ENCODE data around the gene IFNL3. TPM values are rescaled to one million over a fixed set of nuclear protein-coding genes. Genes with fewer than 3 reads are reported as not detected.

IFNL3 gene
- total RNA-seq, 2 experiments from 2014 or later = not detected

- ATAC-seq (ENCODE audit: poor library complexity) (no peak), DNase-seq (no peak)
- no peak overlapping the region for H3K27ac ChIP-seq (ENCODE audit: low read depth in 1 of 2, low read length in 2 of 2)
- Mint-ChIP-seq H3K4me1 (ENCODE audit: low read depth) (peaks cover 6% of the 10 kb centered on the region), H3K27me3 (peaks cover 48% of the 10 kb centered on the region), H3K36me3 (ENCODE audit: low read depth) (no peaks in the 10 kb centered on the region), H3K9me3 (no peaks in the 10 kb centered on the region), H3K27ac (no peak overlapping the region), H3K4me3 (no peak overlapping the region)
- H3K4me1 ChIP-seq (ENCODE audit: insufficient read depth, low read length) = peaks cover 22% of the 10 kb centered on the region
- peaks cover 35 to 40% of the 10 kb centered on the region in 2 experiments for H3K27me3 ChIP-seq (ENCODE audit: control insufficient read depth in 1 of 2, insufficient read depth in 2 of 2, low read length in 2 of 2)
- POLR2A ChIA-PET = no interaction called here
- no peak overlapping the region for H3K4me3 ChIP-seq (ENCODE audit: low read length)
- peaks cover 0 to 15% of the 10 kb centered on the region in 2 experiments for H3K9me3 ChIP-seq (ENCODE audit: control insufficient read depth in 1 of 2, insufficient read depth in 1 of 2, low read length in 2 of 2)
- H3K36me3 ChIP-seq (ENCODE audit: insufficient read depth, low read length) = no peaks in the 10 kb centered on the region
- TF ChIP-seq CTCF (IDR thresholded peaks at IDR 0.05) = no peak
- intact Hi-C loops (cut with DNase I, micrococcal nuclease) = no loop called here
- CTCF ChIA-PET = no interaction called here
These were observed 17.7 kb upstream of the IFNL3 start for GRCh38 chr19:39262496-39262895.

- peaks cover 6% of the 10 kb centered on the region for H3K4me1 Mint-ChIP-seq (ENCODE audit: low read depth)
- CTCF ChIA-PET = interaction anchor here (1.1 kb wide), 1 partner anchor 66 kb away, joined by 3 read pairs; no protein-coding TSS in a partner anchor
- ATAC-seq (ENCODE audit: poor library complexity) = no peak
These were observed 16.9 kb upstream of the IFNL3 start for GRCh38 chr19:39261704-39262103.

GRCh38 chr19:39257227-39257626, 12.4 kb upstream of the IFNL3 start:
- Mint-ChIP-seq H3K36me3 (ENCODE audit: low read depth) (no peaks in the 10 kb centered on the region), H3K27ac (no peak overlapping the region), H3K4me1 (ENCODE audit: low read depth) (peaks cover 6% of the 10 kb centered on the region), H3K9me3 (no peaks in the 10 kb centered on the region), H3K4me3 (no peak overlapping the region), H3K27me3 (peaks cover 36% of the 10 kb centered on the region)
- no peak for DNase-seq
- ATAC-seq (ENCODE audit: poor library complexity) = no peak
- no peak for TF ChIP-seq CTCF (IDR thresholded peaks at IDR 0.05)
- Histone ChIP-seq H3K27me3 (ENCODE audit: control insufficient read depth in 1 of 2, insufficient read depth in 2 of 2, low read length in 2 of 2) (peaks cover 2 to 8% of the 10 kb centered on the region in 2 experiments), H3K4me3 (ENCODE audit: low read length) (no peak overlapping the region), H3K4me1 (ENCODE audit: insufficient read depth, low read length) (peaks cover 6% of the 10 kb centered on the region), H3K9me3 (ENCODE audit: control insufficient read depth in 1 of 2, insufficient read depth in 1 of 2, low read length in 2 of 2) (no peaks in the 10 kb centered on the region), H3K27ac (ENCODE audit: low read depth in 1 of 2, low read length in 2 of 2) (no peak overlapping the region), H3K36me3 (ENCODE audit: insufficient read depth, low read length) (no peaks in the 10 kb centered on the region)
- POLR2A ChIA-PET = no interaction called here
- CTCF ChIA-PET = no interaction called here
- intact Hi-C loops (cut with DNase I, micrococcal nuclease) = no loop called here

More at GRCh38 chr19:39261704-39262103, 16.9 kb upstream of the IFNL3 start:
- peaks cover 35 to 40% of the 10 kb centered on the region in 2 experiments for H3K27me3 ChIP-seq (ENCODE audit: control insufficient read depth in 1 of 2, insufficient read depth in 2 of 2, low read length in 2 of 2)
- peaks cover 0 to 15% of the 10 kb centered on the region in 2 experiments for H3K9me3 ChIP-seq (ENCODE audit: control insufficient read depth in 1 of 2, insufficient read depth in 1 of 2, low read length in 2 of 2)
- DNase-seq = no peak
- peaks cover 22% of the 10 kb centered on the region for H3K4me1 ChIP-seq (ENCODE audit: insufficient read depth, low read length)
- no peak overlapping the region for H3K4me3 ChIP-seq (ENCODE audit: low read length)
- H3K4me3 Mint-ChIP-seq = no peak overlapping the region
- no peak for TF ChIP-seq CTCF (IDR thresholded peaks at IDR 0.05)
- no peak overlapping the region for H3K27ac Mint-ChIP-seq
- no peaks in the 10 kb centered on the region for H3K36me3 ChIP-seq (ENCODE audit: insufficient read depth, low read length)
- H3K9me3 Mint-ChIP-seq = no peaks in the 10 kb centered on the region
- intact Hi-C loops (cut with DNase I, micrococcal nuclease) = no loop called here
- peaks cover 53% of the 10 kb centered on the region for H3K27me3 Mint-ChIP-seq
- no peaks in the 10 kb centered on the region for H3K36me3 Mint-ChIP-seq (ENCODE audit: low read depth)
- H3K27ac ChIP-seq (ENCODE audit: low read depth in 1 of 2, low read length in 2 of 2) = no peak overlapping the region
- POLR2A ChIA-PET = no interaction called here
